NCI-H2107 treated with DMSO at 0.1 percent for 48 hours (cell line): ENCODE measurements around the gene GMDS.
A peak's percentile ranks its signal among the peaks of the same experiment; 100 is the strongest.

ENCODE experiments used
- DNase-seq: peaks from one replicate; lab custom pipeline; 2025; ENCODE audit not compliant: unreplicated experiment; lab: John Stamatoyannopoulos, UW

Gene GMDS

DNA sequence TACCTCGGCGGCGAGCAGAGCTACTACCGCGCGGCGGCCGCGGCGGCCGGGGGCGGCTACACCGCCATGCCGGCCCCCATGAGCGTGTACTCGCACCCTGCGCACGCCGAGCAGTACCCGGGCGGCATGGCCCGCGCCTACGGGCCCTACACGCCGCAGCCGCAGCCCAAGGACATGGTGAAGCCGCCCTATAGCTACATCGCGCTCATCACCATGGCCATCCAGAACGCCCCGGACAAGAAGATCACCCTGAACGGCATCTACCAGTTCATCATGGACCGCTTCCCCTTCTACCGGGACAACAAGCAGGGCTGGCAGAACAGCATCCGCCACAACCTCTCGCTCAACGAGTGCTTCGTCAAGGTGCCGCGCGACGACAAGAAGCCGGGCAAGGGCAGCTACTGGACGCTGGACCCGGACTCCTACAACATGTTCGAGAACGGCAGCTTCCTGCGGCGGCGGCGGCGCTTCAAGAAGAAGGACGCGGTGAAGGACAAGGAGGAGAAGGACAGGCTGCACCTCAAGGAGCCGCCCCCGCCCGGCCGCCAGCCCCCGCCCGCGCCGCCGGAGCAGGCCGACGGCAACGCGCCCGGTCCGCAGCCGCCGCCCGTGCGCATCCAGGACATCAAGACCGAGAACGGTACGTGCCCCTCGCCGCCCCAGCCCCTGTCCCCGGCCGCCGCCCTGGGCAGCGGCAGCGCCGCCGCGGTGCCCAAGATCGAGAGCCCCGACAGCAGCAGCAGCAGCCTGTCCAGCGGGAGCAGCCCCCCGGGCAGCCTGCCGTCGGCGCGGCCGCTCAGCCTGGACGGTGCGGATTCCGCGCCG is 634.7 kb downstream of the GMDS start:
- no peak for DNase-seq

DNA sequence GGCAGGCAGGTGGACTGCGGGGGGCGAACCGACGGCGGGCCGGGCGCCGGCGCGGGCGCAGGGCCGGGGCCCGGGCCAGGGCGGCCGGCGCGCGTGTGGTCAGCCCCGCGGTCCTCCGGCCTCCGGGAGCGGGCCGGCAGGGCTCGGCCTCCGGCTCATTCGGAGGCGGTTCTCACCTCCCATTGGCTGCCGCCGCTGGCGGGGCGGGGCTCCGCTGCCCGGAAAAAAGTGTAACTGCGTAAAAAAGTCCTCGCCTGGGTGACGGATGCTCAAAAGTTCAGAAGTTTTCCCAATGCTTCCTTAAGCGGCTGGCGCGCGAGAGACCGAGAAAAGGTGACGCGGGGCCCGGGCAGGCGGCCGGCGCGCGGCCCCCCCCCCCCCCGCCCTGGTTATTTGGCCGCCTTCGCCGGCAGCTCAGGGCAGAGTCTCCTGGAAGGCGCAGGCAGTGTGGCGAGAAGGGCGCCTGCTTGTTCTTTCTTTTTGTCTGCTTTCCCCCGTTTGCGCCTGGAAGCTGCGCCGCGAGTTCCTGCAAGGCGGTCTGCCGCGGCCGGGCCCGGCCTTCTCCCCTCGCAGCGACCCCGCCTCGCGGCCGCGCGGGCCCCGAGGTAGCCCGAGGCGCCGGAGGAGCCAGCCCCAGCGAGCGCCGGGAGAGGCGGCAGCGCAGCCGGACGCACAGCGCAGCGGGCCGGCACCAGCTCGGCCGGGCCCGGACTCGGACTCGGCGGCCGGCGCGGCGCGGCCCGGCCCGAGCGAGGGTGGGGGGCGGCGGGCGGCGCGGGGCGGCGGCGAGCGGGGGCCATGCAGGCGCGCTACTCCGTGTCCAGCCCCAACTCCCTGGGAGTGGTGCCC is 635.5 kb downstream of the GMDS start, which contains the start of gene FOXC1:
FOXC1 (plus strand) TSS at position 268 of the 849 bp plus-strand sequence; CDS start at position 799, 531 bp downstream.
- DNase-seq = no peak

DNA sequence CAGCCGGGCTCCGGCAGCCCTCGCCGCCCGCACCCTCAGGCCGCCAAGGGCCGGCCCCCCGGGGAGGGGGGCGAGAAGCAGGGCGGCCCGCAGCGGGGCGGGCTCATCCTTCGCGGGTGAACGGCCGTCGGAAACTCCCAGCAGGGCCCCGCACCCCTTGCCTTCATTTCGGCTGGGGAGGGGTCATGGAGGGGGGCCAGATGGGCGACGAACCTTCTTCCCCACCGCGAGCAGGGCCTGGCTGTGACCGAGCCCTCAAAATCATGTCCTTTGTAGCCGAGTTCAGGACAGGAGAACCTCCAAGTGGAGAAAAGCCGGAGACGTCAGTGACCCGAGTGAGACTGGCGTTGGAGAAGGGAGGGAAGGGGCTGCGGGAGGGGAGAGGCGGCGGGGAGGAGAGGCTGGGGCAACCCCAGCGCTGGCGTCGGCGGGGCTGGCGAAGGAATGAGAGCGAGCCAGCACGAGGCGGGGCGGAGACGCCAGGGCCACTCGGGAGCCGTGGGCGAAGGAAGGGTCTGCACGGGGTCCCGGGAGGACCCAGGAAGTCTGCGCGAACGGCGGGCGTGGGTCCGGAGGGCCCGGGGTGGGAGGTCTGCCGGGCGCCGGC is 636.3 kb downstream of the GMDS start:
- DNase-seq = no peak

DNA sequence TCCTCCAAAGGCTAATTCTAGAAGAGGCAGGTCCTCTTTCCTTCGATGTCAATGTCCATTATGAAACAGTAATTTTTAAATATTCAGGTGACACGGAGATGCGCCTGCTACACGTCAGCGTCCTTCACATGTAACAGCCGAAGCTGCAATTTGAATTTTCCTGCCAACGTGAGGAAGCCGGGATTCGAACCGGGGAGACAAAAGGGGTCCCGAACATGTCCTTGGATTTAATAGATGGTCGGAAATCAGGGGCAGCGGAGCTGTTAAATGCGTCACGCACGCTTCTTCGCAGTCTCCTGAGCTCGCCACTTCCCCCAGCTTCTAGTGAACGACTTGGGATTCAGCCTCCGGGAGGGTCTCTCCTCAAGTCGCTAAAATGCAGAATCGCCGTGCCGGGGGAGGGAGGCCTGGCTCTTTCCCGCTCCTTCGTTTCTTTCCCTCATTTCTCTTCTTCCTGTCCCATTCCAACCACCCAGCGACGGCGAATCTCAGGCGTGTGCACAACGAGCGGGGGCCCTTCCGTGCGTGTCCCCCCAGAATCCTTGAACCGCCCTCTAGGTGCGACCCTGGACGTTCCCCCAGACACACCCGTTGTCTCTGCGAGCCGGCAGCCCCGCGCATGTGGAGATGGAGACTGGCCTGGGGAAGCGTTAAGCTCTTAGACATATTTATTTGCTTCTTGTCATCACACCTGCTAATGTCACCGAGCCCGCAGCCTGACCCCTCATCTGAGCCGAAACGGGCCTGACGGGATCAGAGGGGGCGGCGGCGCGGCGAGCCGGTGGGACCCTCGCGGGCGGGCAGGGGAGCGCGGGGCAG is 637.0 kb downstream of the GMDS start:
- peak; percentile 44 for DNase-seq

DNA sequence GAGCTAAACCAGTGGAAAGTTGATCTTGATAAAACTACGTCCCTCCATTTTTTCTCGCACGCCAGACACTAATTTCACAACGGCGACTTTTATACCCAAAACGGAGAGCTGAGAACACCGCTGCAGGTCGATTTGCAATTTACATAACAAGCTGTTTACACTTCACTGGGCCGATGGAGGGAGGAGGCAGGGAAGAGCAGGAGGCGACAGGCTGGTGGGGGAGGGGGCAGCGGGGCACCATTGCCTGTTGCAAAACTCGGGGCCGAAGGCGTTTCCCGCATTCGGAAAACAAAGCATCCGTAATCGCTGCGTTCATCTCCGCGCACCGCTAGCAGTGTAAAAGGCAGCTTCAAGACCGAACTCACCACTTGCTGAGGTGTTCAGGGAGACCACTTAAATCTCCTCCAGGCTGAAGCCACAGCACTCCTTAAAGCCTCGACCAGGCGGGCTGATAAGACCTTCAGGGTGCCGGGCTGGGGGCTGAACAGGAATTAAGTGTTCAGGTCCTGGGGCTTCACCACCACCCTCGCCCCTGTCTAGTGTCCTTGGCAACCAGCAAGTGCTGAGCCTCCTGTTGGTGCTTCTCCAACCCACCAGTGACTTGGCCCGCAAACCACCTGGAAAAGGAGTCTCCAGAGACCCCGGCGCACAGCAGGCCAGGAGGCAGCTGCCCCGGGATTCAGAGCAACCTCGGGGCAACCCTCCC is 637.7 kb downstream of the GMDS start:
- DNase-seq = no peak

DNA sequence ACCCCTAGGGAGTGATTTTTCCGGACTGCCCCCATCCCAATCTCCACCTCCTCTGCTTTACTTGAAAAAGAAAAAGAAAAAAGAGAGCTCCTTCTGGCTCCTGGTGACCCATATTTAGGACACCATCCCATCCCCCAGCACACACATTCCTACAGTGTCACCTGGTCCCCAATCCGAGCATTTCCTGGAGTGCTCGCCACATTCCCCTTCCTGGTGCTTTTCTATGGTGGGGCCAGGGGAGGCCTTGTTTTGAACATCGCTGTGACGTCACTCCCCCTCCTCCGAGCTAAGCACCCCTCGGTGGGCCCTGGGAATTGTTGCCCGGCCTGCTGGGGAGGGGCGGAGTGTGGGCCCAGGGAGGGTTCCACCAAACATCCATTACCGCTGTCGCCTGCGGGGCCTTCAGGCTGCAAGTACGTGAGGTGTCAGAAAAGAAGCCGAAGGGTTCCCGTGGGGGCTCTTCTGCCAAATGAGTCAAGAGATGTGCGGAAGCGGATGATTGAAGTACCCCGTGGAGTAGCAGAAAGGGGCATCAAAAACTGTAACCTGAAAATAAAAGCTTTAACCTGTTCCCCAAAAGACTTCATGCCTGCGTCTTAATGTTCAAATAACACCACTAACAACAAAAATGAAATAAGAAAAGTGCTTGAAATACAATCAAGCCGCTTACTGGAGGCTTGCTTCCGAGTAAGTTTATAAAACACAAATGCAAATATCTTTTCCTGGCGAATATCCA is 638.5 kb downstream of the GMDS start:
- no peak for DNase-seq

DNA sequence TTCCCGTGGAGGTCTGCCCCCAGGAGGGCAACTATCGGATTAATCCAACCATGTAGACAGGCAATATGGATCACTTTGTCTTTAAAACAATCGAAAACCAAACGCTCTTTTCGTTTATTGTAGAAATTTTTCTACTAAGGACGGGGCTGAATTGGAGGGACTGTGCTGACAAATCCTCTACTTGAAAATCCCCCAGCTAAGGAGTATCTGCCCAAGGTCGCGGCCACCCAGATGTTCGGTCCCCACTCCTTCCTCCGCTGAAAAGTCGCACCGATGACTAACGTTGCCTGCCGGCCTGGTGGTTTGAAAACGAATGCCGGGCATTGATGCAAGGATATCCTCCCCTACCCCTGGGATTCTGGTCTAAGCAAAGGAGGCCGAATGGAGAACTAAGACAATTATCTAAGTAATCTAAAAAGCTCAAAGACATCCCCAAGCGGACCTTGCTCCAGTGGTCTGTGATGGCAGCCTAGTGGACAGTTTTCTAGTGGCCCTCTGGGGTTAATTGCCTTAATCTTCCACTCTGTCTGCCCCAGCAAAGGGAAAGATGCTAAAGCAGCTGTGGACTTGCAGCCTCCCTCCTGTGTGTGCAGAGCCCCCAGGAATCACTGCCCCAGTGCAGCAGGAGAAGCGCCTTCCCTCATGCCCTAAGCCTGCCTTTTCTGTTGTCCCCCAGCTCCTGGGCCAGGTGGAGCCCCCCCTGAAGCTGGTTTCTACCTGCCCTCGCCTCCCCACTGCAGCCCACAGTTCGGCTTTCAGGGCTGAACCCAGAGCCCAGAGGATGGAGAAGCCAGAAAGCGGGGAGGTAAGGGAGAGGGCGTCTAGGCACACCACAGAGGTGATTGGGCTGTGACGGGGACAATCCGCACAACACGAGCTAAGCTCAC is 639.3 kb downstream of the GMDS start:
- no peak for DNase-seq

DNA sequence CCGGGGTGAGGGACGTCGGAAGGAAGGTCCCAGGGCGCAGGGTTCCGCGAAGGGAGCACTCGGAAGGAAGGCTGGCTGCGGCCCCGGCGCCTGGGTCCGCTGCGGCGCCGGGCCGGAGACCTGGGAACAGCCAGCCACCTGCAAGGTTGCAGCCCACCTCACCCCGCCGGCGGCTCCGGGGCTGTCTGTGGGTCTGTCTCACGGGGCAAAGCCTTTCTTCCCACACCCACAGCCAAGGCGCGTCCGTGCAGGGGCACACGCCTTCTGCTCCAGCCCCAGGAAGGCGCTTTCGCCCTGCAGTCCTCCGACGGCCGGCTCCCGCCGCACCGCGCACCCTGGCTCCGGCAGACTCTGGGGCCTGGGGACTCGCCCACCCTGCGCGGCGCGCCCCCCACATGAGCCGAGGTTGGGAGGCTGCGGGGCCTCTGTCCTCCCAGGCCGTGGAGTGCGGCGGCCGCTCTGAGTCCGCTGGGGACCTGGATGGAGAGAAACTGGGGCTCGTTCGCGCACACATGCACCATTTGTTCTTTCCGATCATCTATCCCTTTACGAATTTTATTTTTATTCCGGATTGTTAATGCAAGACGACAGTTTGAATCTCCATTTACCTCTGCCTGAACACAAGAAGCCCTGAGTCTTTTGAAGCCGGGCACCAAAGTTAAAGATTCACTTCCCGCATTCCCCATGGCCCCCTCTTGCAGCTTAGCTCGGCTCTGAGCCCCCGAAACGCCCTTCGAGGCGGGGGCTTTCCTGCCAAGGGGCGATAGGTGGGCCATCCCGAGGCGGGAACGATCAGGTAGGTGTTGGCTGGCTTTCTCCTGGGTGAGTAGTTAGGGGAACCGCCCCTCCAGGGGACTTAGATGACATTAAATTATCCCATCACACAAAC is 640.2 kb downstream of the GMDS start:
- DNase-seq = no peak

DNA sequence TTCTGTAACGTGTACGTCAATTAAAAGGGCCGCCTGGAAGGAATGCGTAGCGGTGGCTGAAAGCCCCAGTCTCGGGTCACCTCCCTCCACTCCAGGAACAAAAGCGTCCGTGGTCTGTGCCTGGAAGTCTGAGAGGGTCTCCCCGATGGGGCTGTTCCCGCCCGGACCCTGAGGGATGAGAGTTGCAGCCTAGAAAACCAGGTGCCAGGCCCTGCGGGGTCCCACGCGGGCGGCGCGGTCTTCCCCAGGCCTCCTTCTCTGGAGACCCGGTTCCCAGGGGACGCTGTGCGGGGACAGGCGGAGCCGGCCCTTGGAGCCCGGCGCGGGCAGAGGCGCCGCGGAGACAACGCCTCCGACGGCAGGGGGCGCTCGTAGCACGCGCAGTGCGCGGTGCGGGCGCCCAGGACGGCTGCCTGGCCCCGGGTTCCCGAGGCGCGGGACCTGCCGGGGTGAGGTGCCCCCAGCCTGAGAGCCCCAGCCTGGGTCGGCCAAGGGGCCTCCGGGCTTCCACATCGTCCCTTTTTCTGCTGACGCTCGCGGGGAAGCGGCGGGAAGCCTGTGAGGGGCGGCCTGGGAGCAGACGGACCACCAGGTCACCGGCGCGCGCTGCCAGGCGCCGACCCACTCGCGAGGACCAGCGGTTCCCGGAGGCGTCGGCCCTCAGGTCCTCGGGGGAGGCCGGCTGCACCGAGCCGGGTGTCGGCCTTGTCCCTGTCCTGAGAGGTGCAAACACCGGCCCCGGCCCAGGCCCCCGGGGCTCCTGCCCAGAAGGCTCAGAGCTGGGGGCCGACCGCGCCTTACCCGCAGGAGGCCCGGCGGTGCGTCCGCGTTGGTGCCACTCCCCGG is 641.0 kb downstream of the GMDS start:
- DNase-seq = no peak

DNA sequence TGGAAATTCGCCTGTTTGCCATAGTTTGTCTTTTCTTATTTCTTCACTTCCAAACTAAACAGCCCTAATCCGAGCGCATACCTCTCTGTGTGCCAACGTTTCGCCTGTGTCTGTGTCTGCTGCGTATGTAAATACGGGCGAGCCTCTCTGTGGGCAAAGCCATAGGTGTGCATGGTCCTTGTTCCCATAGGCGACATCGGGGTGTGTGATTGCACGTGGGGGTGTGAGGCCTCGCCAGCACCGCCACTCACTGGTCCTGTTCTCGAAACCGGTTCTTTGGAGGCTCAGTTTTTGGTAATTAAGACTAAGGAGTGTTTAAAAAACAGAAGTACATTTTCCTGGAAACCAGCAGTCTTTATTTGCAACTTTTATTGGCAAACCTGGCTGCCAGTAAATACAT is 641.7 kb downstream of the GMDS start:
- DNase-seq = no peak

DNA sequence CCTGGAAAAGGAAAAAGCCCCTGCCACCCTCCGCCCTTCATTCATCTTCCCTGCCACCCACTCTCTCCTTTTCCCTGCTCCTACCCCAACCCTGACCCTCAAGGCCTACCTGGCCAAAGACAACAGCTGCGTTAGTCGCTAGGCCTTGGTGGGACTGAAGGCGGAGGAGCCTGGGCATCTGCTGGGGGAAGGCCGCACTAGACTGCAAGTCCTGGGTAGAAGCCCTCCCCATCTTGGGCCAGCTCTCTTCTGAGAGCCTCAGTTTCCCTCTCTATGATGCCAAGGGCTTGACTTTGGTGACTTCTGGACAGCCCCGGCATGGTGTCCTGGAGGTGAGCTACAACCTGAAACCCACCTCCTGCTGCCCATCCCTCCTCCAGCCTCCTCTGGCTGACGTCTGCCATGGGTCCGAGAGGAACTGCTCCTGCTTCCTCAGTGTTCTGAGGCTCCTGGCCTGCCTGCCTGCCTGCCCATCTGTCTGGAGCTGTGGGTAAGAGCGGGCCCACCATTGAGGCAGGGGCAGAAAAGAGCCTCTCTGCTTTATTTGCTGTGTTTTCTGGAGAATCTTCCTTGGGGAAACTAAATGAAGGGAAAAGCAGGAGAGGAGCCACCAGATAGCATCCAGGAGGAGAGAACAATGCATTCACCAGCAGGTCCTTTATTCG is 643.2 kb downstream of the GMDS start:
- DNase-seq = no peak

DNA sequence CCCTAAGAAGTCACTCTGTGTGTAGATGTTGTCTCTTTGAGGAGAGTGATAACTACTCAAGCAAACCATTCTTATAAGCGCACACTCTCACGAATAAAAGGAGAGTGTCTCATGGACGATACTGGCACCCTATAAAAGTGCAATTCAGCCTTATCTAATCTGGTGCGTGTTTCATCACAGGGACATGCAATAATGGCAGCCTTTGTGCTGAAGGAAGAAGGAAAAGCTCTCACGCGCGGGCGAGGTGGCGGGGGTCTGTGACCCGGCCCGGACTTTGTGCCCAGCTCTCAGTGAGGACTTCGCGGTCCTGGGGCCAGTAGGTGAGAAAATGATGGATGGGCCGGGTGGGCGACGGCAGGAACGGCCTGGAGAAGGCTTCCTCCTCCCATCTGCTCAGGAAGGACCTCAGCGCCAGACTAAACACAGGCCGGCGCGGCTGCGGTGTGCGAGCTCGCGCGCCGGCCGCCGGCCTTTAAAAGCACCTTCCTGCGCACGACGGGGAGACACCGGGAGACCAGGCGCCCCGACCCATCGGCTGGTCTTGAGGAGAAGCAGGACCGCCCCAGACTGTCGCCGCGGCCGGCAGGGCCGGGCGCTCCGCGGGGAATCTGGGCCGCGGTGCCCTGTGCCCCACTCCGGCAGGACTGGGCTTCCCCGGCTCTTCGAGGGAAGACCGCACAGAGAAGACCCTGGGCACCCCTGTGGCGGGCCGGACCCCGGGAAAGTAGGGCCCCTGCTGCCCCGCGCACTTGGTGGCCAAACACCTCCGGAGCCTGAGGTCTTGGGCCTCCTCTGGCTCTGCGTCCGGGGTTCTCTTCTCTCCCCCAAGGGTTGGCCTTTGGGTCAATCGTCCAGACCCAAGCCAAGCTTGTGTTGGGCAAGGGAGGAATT is 644.0 kb downstream of the GMDS start:
- no peak for DNase-seq

DNA sequence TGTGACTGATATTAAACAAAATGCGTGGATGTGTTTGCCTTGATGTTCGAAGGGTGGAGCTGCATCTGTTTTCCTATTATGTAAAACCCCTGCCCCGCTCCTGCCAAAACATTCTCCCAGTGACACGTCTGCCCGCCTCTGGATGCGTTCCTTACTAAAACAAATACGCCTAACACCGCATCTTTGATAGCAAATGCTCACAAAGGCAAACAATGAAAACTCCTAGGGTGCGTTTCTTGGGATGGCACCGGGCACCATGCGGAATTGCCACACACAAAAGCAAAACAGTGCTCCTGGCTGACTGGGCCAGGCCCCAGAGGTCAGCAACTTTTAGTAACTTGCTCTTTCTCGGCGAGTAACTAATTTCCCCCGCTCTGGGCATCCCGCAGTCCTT is 644.6 kb downstream of the GMDS start:
- no peak for DNase-seq

DNA sequence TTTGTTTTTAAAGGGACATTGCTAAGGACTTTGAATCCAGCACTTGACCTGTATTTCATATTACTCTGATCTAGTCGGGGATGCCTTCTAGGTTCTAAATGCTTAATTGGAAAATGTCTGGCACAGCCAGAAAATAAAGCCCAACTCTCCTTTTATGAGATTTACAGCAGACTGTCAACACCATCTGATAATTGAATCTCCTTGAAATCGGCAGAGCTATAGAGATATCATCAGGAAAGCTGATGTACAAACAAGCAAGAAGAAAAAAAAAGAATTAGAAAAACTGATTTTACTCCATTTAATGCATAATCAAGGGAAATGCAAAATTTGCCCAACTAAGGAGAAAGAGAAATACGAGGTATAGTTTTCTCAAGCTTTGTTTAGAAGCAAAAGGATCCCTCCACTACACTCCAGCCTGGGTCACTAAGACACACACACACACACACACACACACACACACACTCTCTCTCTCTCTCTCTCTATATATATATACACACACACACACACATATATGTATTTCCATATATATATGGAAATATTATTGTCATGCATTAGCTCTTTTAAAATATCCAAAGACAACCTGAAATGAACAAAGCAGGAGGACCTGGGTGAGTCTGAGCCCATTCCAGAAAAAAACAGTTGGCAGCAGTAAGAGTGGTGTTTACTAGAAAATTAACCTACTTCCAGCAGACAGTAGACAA is 645.2 kb downstream of the GMDS start:
- no peak for DNase-seq

DNA sequence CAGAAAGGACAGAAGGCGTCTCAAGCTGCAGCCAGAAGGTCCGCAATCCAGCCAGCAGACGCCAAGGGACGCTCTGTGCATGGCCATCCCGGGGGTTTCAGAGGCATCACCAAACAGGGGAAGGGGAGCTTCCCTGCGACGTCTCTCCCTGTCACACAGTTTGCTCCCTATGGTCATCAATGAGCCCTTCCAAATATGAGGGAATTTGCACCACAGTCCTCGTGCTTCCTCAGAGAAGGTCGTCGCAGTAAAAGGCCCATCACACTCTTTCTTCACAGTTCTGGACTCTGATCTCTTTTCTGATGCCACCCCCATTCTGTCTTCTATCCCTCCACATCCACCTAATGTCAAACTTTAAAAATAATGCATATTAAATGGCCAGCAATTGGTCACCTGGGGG is 645.9 kb downstream of the GMDS start:
- DNase-seq = no peak
